GM12878 (cell line): ENCODE data around the gene NT5DC4. TPM values are rescaled to one million over a fixed set of nuclear protein-coding genes. Genes with fewer than 3 reads are reported as not detected.
A peak's percentile ranks its signal among the peaks of the same experiment; 100 is the strongest.

Experiments
- ATAC-seq: fragments of 200-7000 bp; cut with Tn5 transposase; 3 replicates; pipeline ENCODE4 v1.9.1; 2020; ENCODE audit warnings: mild to moderate bottlenecking, moderate library complexity
- BruUV-seq: library from RNA; stranded (reverse); fragments of 400-500 nt; replicated peaks from 2 replicates; lab custom pipeline; 2021; lab: Mats Ljungman, UMichigan
- CTCF ChIA-PET: fragments of 300-600 bp; sonication (Branson Sonifier 250); formaldehyde crosslinking; extraction: SDS; loops from one replicate; lab custom pipeline; 2021; ENCODE audit warnings: inconsistent platforms; lab: Yijun Ruan, JAX
- POLR2A ChIA-PET: fragments of 350-600 bp; formaldehyde crosslinking; extraction: SDS; loops from one replicate; lab custom pipeline; 2021; ENCODE audit warnings: inconsistent platforms; lab: Charles Lee
- RAD21 ChIA-PET: fragments of 300-600 bp; sonication (Branson Sonifier 250); formaldehyde crosslinking; loops from one replicate; lab custom pipeline; 2023; ENCODE audit warnings: antibody characterized with exemption; ENCODE audit not compliant: unreplicated experiment; lab: Charles Lee
- SMC1A ChIA-PET: fragments of 300-600 bp; sonication (Branson Sonifier 250); formaldehyde crosslinking; loops from one replicate; lab custom pipeline; 2023; ENCODE audit not compliant: unreplicated experiment, uncharacterized antibody; lab: Charles Lee
- DNase-seq: peaks from one replicate; pipeline ENCODE4 v3.0.0-alpha.2; 2011; ENCODE audit warnings: low read depth, low spot score
- FAIRE-seq: peaks from 3 replicates; lab custom pipeline; 2011; peaks lifted over from hg19 to GRCh38; lab: Jason Lieb, UNC
- H2AFZ ChIP-seq: 2 replicates; pipeline ENCODE4 v1.6.0; 2011; ENCODE audit warnings: low read depth, low read length, control low read depth; ENCODE audit not compliant: control insufficient read depth
- H3K27ac ChIP-seq: 2 replicates; pipeline ENCODE4 v1.5.1; 2011; ENCODE audit warnings: control low read depth; ENCODE audit not compliant: control insufficient read depth, insufficient read depth
- H3K27me3 ChIP-seq, 2 experiments: replicated peaks in 1 of 2; 2 replicates each; pipeline versions ENCODE4 v1.6.0 to v1.6.1; 2011; ENCODE audit warnings: low read length in 1 of 2; ENCODE audit not compliant: control insufficient read depth in 2 of 2, insufficient read depth in 2 of 2
- H3K36me3 ChIP-seq, 2 experiments: 2 replicates each; pipeline ENCODE4 v1.5.1; 2011; ENCODE audit warnings: low read length in 1 of 2; ENCODE audit not compliant: control insufficient read depth in 2 of 2, insufficient read depth in 2 of 2
- H3K4me1 ChIP-seq: 2 replicates; pipeline ENCODE4 v1.6.1; 2011; ENCODE audit warnings: mild to moderate bottlenecking, low read length, moderate library complexity, mixed read lengths; ENCODE audit not compliant: control insufficient read depth, insufficient read depth
- H3K4me2 ChIP-seq: 2 replicates; pipeline ENCODE4 v1.6.0; 2011; ENCODE audit warnings: control low read depth; ENCODE audit not compliant: control insufficient read depth, insufficient read depth
- H3K4me3 ChIP-seq: fragments of 200-600 bp; sonication (generic); 2 replicates; pipeline ENCODE4 v1.5.1; 2016
- H3K79me2 ChIP-seq: 2 replicates; pipeline ENCODE4 v1.6.0; 2011; ENCODE audit warnings: low read length; ENCODE audit not compliant: control insufficient read depth, insufficient read depth
- H3K9ac ChIP-seq: 2 replicates; pipeline ENCODE4 v1.8.0; 2011; ENCODE audit warnings: low read length, control low read depth, mixed read lengths; ENCODE audit not compliant: control insufficient read depth, insufficient read depth
- H3K9me3 ChIP-seq: replicated peaks from 3 replicates; pipeline ENCODE4 v1.5.1; 2011; ENCODE audit warnings: mild to moderate bottlenecking, low read length; ENCODE audit not compliant: control insufficient read depth, insufficient read depth
- H4K20me1 ChIP-seq: 2 replicates; pipeline ENCODE4 v1.6.0; 2011; ENCODE audit not compliant: control insufficient read depth, insufficient read depth
- ATF7 ChIP-seq: fragments of 450-650 bp; IDR thresholded peaks from 2 replicates; pipeline ENCODE4 v1.6.1; 2016; ENCODE audit warnings: low read depth, mild to moderate bottlenecking
- CHD1 ChIP-seq: IDR thresholded peaks from 2 replicates; pipeline ENCODE4 v1.6.1; 2012; ENCODE audit warnings: low read depth, low read length, improper control_type of control experiment
- CHD4 ChIP-seq: fragments of 200-600 bp; sonication (generic); IDR thresholded peaks from 2 replicates; pipeline ENCODE4 v1.6.1; 2016; ENCODE audit warnings: mild to moderate bottlenecking
- CREB1 ChIP-seq: IDR thresholded peaks from 2 replicates; pipeline ENCODE4 v1.6.1; 2012; ENCODE audit warnings: low read depth, mild to moderate bottlenecking, inconsistent platforms
- EP300 ChIP-seq, 2 experiments: fragments of 150-350 bp in 1 of 2; IDR thresholded peaks; 2 replicates each; pipeline ENCODE4 v1.6.1; 2011 to 2012; ENCODE audit warnings: low read depth in 2 of 2, low read length in 2 of 2, borderline replicate concordance in 1 of 2, improper control_type of control experiment in 1 of 2, inconsistent platforms in 1 of 2; ENCODE audit not compliant: control insufficient read depth in 1 of 2
- IRF4 ChIP-seq: IDR thresholded peaks from 2 replicates; pipeline ENCODE4 v1.6.1; 2011; ENCODE audit warnings: low read depth, low read length
- MTA2 ChIP-seq: fragments of 450-650 bp; IDR thresholded peaks from 2 replicates; pipeline ENCODE4 v1.6.1; 2016; ENCODE audit warnings: low read depth, mild to moderate bottlenecking, moderate library complexity
- MXI1 ChIP-seq: fragments of 150-350 bp; IDR thresholded peaks from 2 replicates; pipeline ENCODE4 v1.6.1; 2011; ENCODE audit warnings: low read depth, mild to moderate bottlenecking, inconsistent platforms, low read length, improper control_type of control experiment
- NBN ChIP-seq: fragments of 450-650 bp; IDR thresholded peaks from 2 replicates; pipeline ENCODE4 v1.6.1; 2016
- PKNOX1 ChIP-seq: fragments of 450-650 bp; IDR thresholded peaks from 2 replicates; pipeline ENCODE4 v1.6.1; 2016; ENCODE audit warnings: mild to moderate bottlenecking
- RELB ChIP-seq: fragments of 450-650 bp; IDR thresholded peaks from 2 replicates; pipeline ENCODE4 v1.6.1; 2017; ENCODE audit warnings: low read depth, mild to moderate bottlenecking, moderate library complexity
- SP1 ChIP-seq: IDR thresholded peaks from one replicate; pipeline ENCODE4 v1.6.1; 2011; ENCODE audit warnings: low read depth, low read length
- ZNF384 ChIP-seq: IDR thresholded peaks from 2 replicates; pipeline ENCODE4 v1.6.1; 2012; ENCODE audit warnings: low read depth, mild to moderate bottlenecking, low read length, improper control_type of control experiment, borderline replicate concordance
- WGBS: methylation state at CpG from one replicate; pipeline ENCODE4 v1.1.6; 2016; ENCODE audit warnings: low lambda C conversion rate; ENCODE audit not compliant: insufficient replicate concordance, insufficient coverage; ENCODE audit errors: missing lambda C conversion rate; 5-methylcytosine and 5-hydroxymethylcytosine counted together
- in situ Hi-C: fragments of 300-500 bp; cut with MboI; formaldehyde crosslinking; loops from 9 replicates; pipeline ENCODE4 v1.14.3; 2018; ENCODE audit warnings: mixed read lengths
- intact Hi-C: fragments of 100-400 bp; cut with micrococcal nuclease; formaldehyde crosslinking; loops from one replicate; pipeline ENCODE4 v1.14.2; 2022; ENCODE audit not compliant: unreplicated experiment
- polyA plus RNA-seq, 11 experiments: library from polyadenylated mRNA; depleted of rRNA in 4 of 11; unstranded in 6 of 11; stranded (reverse) in 5 of 11; fragments of >200 nt; fragmentation: Nextera tagmentation in 4 of 11; fragmentation: Illumina TruSeq in 1 of 11; extraction: Ambion mirVana in 4 of 11; extraction: Trizol in 1 of 11; gene quantifications; 1 replicate in 1 of 11; 2 replicates in 10 of 11; pipeline versions ENCODE4 v1.2.1 to v1.2.3, GENCODE V29; 2011 to 2016; ENCODE audit warnings: inconsistent platforms in 2 of 11, missing spikeins in 2 of 11, low read depth in 1 of 11
- total RNA-seq, 4 experiments: library from RNA; depleted of rRNA in 3 of 4; stranded (reverse); fragments of >200 nt in 3 of 4; fragmentation: Illumina TruSeq in 1 of 4; extraction: Trizol in 1 of 4; gene quantifications; 2 replicates each; pipeline versions ENCODE4 v1.2.1 to v1.2.3, GENCODE V29; 2013 to 2021

Gene NT5DC4
- total and polyA plus RNA-seq, 10 of the 15 experiments (the other 5 are each of a cell fraction or from before 2014, with no cell fraction given) = 0.04 to 2.6 (median 0.32) TPM; not detected in 2

GRCh38 chr2:112691881-112692281 is 28.9 kb upstream of the NT5DC4 start:
- no peaks in the 10 kb centered on the region for H3K36me3 ChIP-seq
- DNase-seq (no peak), ATAC-seq (peak; percentile 5; the same call in 2 of the 3 replicates), FAIRE-seq (no peak)
- RAD21 ChIA-PET = interaction anchor here (0.9 to 9.9 kb wide), 16 partner anchors 9 to 91 kb away, joined by 3 to 213 read pairs (median 6); no protein-coding TSS in a partner anchor
- H3K4me2 ChIP-seq = 0 out of 2 replicates have a peak overlapping the region, but pooled peaks have one; percentile 11
- H3K79me2 ChIP-seq = no peaks in the 10 kb centered on the region
- in situ Hi-C loops (no loop called here), intact Hi-C loops (loop anchor here (1.0 kb wide), 4 partner anchors 34 to 92 kb away; partner anchors contain the start of gene SLC20A1)
- H3K4me3 ChIP-seq = no peak overlapping the region
- H2AFZ ChIP-seq = no peak overlapping the region
- WGBS = 59% methylated on average over 4 of the region's 4 CpGs
- TSS peak; percentile 77 for BruUV-seq
- POLR2A ChIA-PET = interaction anchor here (0.7 to 6.1 kb wide), 15 partner anchors 8 to 118 kb away, joined by 3 to 74 read pairs (median 5); partner anchors contain the start of gene SLC20A1
- TF ChIP-seq ZNF384 = no peak
- H3K9ac ChIP-seq = no peak overlapping the region
- SMC1A ChIA-PET = interaction anchor here (1.0 to 14.2 kb wide), 18 partner anchors 8 to 88 kb away, joined by 3 to 272 read pairs (median 6); partner anchors contain the start of genes NT5DC4 and SLC20A1
- CTCF ChIA-PET = interaction anchor here (0.7 to 11.9 kb wide), 24 partner anchors 8 to 250 kb away, joined by 3 to 313 read pairs (median 7); partner anchors contain the start of gene SLC20A1
- no peaks in the 10 kb centered on the region for H4K20me1 ChIP-seq
- peaks cover 32% of the 10 kb centered on the region for H3K4me1 ChIP-seq
- no peaks in the 10 kb centered on the region for H3K27me3 ChIP-seq
- peak overlapping the region; percentile 24 for H3K27ac ChIP-seq
- no peaks in the 10 kb centered on the region for H3K9me3 ChIP-seq

- FAIRE-seq (peak; percentile 98), DNase-seq (peak; percentile 87), ATAC-seq (peak; percentile 94)
- no peaks in the 10 kb centered on the region for H3K79me2 ChIP-seq
- H3K27me3 ChIP-seq = no peaks in the 10 kb centered on the region
- H3K4me3 ChIP-seq = no peak overlapping the region
- no peaks in the 10 kb centered on the region for H4K20me1 ChIP-seq
- ChIA-PET SMC1A (interaction anchor here (0.7 to 14.2 kb wide), 17 partner anchors 9 to 193 kb away, joined by 3 to 272 read pairs (median 6); partner anchors contain the start of genes NT5DC4 and SLC20A1), CTCF (interaction anchor here (0.7 to 11.9 kb wide), 20 partner anchors 9 to 249 kb away, joined by 3 to 313 read pairs (median 5); partner anchors contain the start of gene SLC20A1), POLR2A (interaction anchor here (0.7 to 6.1 kb wide), 14 partner anchors 9 to 117 kb away, joined by 3 to 74 read pairs (median 6); partner anchors contain the start of gene SLC20A1), RAD21 (interaction anchor here (0.9 to 9.9 kb wide), 14 partner anchors 8 to 92 kb away, joined by 3 to 213 read pairs (median 6); no protein-coding TSS in a partner anchor)
- no peaks in the 10 kb centered on the region for H3K9me3 ChIP-seq
- H3K27ac ChIP-seq = peak overlapping the region; percentile 76
- intact Hi-C loops = no loop called here
- peak overlapping the region; percentile 33; the same call in 1 of the 2 replicates for H3K9ac ChIP-seq
- H2AFZ ChIP-seq = peak overlapping the region; percentile 15; the same call in 1 of the 2 replicates
- peak overlapping the region; percentile 17 for H3K4me2 ChIP-seq
- BruUV-seq = no TSS peak
- no peaks in the 10 kb centered on the region for H3K36me3 ChIP-seq
- peaks cover 32% of the 10 kb centered on the region for H3K4me1 ChIP-seq
- 3% methylated on average over 5 of the region's 5 CpGs for WGBS
- in situ Hi-C loops = no loop called here
- TF ChIP-seq CREB1 (0 out of 2 replicates have a peak, but pooled peaks have one; percentile 24), MXI1 (0 out of 2 replicates have a peak, but pooled peaks have one; percentile 22), PKNOX1 (no peak), CHD1 (peak; percentile 85; the same call in 1 of the 2 replicates), NBN (peak; percentile 90), ATF7 (peak; percentile 94), MTA2 (peak; percentile 80), SP1 (peak; percentile 63), RELB (peak; percentile 84), IRF4 (0 out of 2 replicates have a peak, but pooled peaks have one; percentile 49), EP300 (IDR thresholded peaks at IDR 0.05; ENCODE audit: borderline replicate concordance in 1 of 2, control insufficient read depth in 1 of 2, low read depth in 2 of 2, low read length in 2 of 2) (peak; percentile 68 to 79), CHD4 (no peak)
Observed at GRCh38 chr2:112692495-112692911, 28.3 kb upstream of the NT5DC4 start.
